NCI-H1436 treated with DMSO at 0.1 percent for 48 hours (cell line): ENCODE results near the gene AGMO.

Experiments
- DNase-seq: peaks from one replicate; lab custom pipeline; 2025; lab: John Stamatoyannopoulos, UW

Gene AGMO

DNA sequence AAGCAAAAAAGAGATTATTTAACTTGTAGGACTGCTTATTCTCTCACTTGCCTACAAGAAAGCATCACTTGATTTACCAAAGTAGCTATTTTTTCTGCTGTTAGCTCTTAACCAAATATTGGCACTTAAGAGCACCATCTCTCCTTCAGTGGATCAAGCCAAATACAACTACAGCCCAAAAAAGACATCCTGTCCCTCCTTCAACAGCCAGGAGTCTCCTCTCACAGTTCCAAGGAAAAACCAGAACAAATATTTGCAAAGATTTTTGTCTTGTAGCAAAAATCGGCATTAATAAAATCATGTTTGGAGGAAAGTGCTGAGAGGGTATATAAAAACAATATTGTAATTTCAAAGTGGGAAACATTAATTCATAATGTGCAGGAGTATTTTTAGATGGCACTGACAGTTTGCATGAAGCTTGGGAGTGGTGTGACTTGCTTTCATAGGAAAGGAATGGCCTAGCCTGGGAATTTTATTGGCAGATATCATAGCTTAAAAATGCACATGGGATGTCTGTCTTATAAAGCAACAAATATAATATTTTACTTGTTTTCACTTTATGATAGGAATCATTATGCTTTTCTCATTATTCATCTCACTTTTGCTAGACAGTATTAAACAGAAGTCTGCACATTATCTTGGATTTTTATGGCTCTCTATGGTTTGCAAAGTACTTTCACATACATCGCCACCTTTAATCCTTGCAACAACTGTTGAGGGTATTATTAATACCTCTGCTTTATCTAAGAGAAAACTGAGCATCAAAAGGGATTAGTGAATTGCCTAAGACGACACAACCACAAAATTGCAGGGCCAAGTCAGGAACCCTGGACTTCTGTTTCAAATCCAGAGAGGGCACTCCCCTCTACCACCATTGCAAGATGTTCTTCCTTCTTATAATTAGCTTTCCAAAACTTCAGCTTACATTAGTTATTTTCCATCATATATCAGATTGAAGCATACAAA lies 103.5 kb downstream of the AGMO start:
- no peak for DNase-seq

DNA sequence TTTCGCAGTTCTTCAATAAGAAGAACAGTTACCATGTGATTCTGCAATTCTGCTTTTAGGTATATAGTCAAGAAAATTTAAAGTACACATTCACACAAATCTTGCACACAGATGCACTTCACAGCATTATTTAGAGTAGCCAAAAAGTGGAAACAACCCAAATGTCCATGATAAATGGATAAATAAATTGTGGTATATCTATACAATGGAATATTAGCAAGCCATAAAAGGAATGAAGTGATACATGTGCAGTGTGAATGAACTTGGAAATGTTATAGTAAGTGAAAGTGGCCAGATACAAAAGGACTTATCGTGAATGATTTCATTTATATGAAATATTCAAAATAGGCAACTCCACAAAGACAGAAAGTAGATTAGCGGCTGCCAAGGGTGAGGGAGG lies 109.1 kb downstream of the AGMO start:
- DNase-seq, result no peak

DNA sequence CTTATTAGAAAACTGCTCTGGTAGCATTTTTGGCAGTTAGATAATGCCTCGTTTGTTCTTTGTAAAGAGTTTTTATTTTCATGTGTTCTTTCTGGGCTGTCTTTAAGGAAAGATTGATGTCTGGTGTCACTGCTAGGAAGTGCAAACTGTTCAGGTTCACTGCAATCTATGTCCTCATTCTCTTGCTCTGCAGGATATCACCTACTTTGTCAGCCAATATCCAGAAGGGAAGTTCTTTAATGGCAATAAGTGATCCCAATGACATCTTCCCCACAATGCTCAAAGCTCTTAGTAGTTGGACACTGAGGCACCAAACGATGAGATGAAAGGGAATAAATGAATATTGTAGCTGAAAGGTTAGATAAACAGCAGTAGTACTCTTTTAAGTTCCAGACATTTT lies 115.1 kb downstream of the AGMO start:
- DNase-seq, result no peak

DNA sequence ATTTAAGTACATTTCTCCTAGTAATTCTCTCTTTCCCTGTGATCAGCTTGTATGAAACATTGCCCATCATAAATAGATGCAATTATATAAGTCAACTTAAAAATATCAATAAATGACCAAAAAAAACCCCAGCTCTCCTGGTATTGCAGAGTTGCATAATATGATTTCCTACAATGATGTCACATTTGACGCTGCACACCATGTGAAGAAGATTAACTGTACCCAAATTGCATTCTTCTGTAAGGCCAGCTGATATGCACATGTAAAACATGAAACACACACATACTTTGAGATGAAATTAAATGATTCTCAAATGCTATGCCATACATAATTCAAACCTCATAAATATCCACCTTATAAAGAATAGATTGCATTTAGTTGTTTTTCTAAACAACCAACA lies 115.5 kb downstream of the AGMO start:
- no peak for DNase-seq

DNA sequence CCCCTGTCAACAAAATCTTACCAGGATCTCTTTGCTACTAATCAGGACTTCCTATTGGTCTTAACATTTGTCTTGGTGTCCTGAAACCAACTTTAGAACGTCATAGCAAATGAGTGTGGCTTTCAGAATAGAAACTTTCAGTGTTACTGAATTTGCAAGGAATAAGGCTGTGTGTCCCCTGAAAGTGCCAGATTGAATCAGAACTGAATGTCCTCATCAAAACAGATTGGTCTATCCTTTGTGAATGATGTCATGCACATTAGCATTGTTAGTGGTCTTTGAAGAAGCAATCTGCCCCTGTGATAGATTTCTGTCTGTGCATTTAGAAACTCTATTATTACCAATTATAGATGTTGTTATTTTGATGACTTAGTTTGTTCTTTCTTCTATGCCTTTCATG lies 119.9 kb downstream of the AGMO start:
- no peak for DNase-seq

DNA sequence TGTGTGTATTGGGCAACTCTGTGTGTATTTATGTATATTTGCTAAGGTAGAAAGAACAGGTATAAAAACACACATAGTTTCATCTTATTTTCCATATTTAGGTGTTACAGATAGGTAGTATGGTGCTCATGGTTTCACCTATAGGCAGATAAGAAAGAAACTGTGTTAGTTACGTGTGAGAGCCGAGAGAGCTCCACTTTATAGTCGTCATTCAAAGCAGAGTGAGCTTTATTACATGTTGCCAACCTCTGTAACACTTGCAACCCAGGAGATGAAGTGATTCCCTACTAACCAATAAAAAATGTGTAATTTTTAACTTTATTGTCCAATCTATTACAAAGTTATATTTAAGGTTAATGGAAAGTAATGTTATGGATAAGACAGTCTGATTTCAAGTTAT lies 121.3 kb downstream of the AGMO start:
- DNase-seq, result no peak

DNA sequence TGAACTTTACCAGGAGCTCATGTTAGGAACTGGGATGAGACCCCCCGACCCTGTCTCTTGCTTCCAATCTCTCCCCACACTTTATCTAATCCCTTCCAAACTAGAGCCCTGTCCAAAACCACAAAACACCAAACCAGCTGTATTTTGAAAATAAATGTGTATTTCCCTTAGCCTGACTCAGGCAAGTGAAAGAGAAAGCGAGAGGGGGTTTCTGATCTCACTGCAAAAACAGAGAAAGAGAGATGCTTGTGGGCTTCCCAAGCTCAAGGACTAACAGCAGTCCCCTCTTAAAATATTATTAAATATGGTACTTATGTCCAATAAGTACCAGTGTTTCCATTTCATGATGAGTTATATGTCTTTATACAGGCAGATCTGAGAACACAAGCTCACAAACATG lies 122.0 kb downstream of the AGMO start:
- DNase-seq, result no peak

DNA sequence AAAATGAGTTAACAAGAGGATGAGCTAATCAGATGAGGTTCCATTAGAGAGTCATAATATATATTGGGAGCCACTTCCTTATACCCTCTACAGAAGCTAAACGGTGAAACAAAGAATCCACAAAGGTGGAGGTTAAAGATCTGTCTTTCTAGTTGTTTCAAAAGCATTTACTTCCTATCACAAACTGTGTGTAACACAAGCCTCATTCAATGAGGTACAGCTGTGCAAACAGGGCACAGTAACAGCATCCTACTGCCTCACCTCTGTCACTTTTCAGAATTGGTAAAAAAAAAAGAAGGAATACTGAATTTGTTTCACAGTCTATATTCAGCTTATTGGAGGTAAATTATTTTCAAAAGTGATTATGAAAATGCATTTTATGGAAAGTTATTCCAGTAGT lies 128.7 kb downstream of the AGMO start:
- DNase-seq, result peak; percentile 72

DNA sequence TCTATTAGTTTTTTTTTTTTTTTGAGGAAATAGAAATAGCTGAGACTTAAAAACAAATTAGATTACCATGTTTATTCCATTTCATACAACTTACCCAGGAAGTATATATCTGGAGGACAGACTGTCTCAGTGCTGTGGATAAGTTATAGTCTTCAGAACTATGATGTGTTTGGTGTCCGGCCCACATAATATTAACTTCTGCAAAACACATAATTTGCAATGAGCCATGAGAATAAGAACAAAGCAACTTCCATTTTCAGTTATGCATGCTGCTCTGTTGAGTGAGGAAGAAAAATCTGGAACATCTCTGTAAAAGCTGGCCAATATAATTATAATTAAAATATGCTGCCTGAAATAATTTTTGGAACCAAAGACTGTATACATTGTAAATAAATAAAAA lies 130.9 kb downstream of the AGMO start:
- DNase-seq, result no peak

DNA sequence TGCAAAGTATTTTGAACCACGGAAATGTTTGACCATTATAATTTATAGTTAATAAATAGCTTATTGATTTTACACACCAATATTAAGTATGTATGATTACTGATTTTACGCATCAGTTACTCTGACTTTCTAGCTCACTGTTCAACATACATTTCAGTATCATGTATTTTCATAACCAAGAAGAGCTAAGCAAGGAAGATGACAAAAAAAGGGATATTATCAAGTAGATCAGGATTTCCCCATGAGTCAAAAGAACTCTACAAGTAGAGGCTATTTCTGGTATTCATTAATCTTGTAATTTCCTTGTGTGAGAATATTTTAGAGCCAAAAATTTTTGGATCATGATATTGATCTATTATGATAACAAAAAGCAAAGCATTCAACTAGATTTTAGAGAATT lies 131.6 kb downstream of the AGMO start:
- no peak for DNase-seq

DNA sequence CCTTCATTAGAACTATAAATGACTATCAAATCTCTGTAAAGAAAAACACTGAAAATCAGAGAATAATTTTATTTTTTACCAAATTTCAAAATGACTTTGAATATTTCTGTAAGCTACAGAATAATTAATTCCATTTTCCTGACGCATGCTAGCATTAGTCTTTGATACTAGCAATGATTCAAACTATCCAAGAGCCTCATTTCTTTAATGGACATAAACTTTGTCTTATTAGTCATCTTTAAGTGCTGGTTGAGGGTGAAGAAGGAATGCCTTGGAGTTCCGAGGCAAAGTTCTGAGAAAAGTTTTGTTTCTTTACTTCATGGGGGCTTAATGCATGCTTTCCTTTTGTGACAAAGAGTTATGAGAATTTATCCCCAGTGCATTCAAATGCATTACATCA lies 137.3 kb downstream of the AGMO start:
- DNase-seq, result no peak

DNA sequence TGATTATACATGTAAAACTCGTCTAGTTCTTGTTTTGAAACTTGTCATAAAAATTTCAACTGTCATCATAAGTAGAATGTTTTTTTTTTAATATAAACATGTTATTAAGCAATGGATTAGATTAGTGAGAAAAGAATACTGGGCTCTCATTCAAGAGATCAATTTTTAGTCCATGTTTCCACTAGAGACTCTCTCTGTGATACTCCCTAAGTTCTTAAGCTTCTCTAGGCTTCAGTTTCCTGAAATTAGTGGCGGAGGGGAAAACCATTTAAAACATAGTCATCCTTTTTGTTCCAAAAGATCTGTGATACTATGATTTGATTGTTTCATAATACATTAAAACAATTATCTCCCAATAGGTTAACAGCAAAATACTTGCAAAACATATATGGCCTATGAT lies 142.2 kb downstream of the AGMO start:
- no peak for DNase-seq

DNA sequence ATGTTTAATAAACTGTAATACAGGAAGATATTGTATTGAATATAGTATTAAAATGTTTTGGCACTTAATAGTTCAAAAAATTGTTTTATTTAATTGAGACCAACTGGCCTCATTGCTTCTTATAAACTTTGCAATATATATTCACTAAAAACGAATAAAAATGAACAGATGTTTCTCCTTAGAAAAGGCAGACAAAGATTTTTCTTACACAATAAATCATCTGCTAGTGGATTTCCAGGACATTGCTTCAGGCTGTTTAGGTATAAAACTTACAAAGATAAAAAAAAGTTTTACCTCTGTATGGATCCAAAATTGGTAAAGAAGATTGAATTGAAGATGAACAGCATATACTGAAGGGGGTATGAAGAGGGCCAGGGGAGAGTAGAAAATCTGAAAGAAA lies 143.6 kb downstream of the AGMO start:
- no peak for DNase-seq

DNA sequence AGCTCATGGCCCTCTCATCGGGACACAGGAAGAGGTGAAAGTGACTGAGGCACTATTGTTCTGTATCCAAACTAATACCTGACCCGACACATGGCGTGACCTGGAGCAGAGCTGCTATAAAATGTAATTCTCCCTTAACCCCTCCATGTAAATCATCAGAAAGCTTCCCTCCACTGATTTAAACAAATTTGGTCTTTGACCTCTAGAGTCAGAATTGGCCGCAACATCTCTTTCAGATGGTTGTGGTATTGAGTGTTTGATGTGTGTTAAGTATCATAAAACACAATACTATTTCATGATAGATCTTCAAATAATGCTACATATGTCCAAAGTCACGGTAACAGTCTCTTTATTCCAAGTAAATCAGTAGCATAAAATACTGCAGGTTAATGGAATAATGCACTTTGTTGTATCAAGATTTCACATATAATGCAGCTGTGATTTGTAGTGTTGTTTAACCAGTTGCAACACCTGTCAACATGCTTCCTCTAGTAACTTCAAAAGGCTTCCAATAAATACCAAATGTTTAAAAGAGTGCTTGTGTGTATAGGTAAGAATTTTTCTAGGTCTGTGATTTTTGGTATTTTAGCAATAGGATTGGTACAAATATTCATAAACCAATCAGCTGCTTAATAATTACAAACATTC lies 144.3 kb downstream of the AGMO start:
- no peak for DNase-seq

DNA sequence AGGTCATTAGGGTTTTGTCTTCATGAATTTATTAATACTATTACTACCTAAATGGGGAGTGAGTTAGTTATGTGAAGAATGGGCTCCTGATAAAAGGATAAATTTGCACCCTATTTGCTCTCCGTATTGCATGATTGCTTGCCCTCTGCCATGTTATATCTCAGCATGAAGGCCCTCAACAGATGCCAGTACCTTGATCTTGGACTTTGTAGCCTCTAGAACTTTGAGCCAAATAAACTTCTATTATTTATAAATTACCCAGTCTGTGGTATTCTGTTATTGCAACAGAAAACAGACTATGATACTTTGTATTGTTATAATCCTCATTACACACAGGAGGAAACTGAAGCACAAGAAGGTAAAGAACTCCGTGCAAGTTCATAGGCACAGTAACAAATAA lies 150.8 kb downstream of the AGMO start:
- DNase-seq, result no peak

DNA sequence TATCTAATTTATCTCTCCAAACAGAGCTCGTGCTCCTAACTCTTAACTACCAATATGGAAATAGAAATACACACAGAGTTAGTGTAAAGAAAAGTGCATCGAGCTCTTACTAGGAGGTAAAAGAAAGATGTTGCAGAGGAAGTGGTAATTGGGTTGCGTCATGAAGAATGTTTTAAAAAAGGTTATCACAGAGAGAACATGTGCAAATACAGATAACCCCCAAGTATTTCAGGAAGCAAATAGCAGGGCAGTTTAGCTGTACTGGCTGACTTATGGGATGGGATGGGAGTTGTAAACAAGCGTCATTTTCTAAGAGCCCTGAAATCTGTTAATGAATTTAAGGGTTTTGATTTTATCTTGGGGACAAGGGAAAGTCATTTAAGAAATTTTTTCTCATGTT lies 153.9 kb downstream of the AGMO start:
- DNase-seq, result no peak

DNA sequence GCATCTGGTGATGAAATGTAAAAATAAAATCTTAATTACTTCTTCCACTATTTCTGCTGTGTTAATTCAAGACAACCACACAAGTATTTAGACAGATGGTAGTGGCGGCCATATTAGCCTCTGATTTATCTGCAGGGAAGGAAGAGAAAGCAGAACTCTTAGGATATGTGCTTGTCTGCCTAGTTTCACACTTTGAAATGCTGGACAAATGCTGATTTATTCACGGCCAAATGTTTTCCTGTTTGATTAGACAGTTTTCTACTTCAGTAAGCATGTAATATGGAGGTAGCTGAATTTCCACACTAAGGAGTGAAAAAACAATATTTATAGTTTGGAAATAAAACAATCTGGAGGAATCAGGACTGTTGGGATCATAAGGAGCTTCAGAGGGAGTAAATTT lies 158.1 kb downstream of the AGMO start:
- no peak for DNase-seq

DNA sequence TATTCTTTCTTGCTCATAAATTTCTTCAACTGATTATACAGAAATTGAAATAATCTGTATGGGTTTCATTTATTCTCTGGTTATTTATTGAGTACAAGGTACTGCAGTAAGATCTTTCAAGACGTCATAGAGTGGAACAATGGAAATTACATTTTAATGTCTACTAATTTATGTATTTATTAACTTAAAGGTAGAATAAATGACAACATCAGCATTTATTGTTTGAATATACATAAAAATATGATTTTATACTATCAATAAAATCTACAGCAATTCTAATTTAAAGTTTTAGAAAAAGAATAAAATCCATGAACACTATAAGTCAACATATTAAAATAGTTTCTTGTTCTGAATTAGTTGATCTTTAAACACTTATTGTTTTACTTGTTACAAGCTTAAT lies 158.5 kb downstream of the AGMO start:
- DNase-seq, result no peak

DNA sequence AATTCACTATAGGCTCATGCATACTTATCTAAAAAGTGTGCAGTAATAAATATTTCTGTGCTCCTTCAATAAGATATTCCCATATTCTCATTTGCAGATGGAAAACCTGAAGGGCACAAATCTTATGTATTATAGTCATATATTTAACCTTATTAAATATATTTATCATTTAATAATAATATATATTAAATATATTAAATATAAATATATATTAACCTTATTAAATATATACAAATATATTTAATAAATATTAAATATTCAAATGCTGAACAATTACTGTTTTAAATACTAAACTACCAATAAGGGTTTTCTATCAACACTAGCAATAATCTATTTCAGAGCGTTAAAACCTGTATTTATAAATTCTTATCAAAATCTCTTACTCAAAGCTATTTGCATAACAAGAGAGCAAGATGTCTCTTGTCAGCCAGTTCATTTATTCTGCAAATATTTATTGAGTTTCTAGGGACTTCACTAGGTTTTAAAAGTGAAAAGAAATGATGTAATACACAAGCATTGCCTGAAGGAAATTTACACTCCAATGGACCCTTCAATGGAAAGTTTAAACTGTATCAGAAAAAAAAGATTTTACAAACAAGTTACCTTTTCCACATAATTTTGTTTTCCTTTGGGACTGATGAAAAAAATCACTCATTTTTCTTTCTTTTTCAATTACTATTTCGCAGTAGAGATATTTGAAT lies 159.2 kb downstream of the AGMO start:
- DNase-seq, result no peak

DNA sequence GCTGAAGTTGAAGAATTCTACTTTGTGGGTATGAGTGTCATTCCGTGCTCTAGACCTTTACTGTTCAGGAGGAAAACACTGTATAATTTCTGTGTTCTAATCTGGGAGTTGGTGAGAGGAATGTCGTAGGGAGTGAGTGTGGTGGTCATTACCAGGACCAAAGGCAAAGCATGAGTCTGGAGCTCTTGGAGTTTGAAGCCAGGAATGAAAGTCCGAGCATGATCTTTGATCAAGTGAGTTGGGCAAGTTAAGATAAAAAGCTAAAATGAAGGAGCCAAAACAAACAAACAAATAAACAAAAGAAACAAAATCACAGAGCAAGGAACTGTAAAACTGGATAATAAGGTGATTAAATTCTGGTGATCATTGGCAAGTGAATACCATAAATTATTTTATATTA lies 161.4 kb downstream of the AGMO start:
- no peak for DNase-seq

DNA sequence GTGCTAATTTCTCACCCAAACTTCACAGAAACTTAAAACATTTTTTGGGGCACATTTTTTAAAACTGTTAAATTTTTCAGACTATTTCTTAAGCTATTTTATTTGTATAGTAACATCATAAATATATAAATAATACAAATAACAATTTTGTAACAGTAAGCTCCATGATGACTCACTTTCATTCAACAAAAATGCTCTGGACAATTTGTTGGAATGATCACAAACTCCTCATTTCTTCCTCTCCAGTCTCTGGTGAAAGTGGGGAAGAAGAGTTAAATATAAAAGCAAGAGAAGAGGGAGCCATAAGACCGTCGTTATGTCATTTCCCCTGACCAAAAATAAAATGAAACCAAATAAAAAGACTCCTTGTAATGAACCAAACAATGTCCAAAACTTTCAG lies 162.4 kb downstream of the AGMO start:
- no peak for DNase-seq

DNA sequence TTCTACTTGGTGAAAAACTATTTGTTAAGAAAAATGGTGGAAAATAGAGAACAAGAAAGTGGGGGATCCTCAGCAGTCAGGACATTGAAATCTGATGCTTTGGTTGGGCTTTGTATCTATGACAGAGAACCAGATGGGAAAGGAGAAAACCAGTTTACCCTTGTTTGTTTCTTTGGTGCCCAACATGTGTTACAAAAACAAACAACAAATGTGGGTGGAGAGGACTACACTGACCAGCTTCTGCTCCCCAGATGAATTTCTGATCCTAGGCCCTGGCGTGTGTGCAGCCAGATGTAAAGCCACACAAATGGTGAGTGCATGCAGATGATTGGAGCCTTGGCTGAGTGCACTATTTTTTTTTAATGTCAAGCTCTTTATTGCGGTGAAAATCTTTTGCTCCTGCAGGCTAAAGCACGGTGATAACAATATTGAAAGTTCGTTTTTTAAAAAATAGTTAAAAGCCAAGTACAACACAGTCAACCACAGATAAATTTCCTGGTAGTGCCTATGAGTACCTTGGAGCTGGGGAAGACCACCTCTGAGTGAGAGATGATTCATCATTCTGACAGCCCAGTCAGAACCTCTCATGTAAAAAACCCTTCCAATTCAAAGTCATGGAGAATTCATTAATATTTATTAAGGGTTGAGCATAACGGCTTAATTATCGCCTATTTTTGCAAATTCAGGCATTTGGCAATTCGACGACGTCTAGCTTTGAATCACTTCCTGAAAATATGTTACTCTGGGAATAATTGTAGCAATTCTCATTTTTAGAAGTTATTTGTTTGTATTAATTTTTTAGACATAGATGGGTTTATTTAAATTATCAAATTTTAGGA lies 163.7 kb downstream of the AGMO start:
- DNase-seq, result no peak
